HepG2 (cell line): ENCODE results near the gene C1QTNF6. TPM values are rescaled to one million over a fixed set of nuclear protein-coding genes. Genes with fewer than 3 reads are reported as not detected.

Experiments used
- CHCHD3 ChIP-seq: sonication (generic); formaldehyde crosslinking; IDR thresholded peaks from 2 replicates; pipeline ENCODE4 v1.8.0; 2022; ENCODE audit warnings: mild to moderate bottlenecking, missing genetic modification reagents, moderate library complexity
- DRAP1 ChIP-seq: IDR thresholded peaks from 2 replicates; pipeline ENCODE4 v1.6.1; 2016; ENCODE audit warnings: missing genetic modification reagents, missing compliant biosample characterization
- HIVEP1 ChIP-seq: sonication (generic); formaldehyde crosslinking; IDR thresholded peaks from 2 replicates; pipeline ENCODE4 v1.4.0; 2020; ENCODE audit warnings: mild to moderate bottlenecking, missing genetic modification reagents
- JUN ChIP-seq: sonication (generic); formaldehyde crosslinking; IDR thresholded peaks from 2 replicates; pipeline ENCODE4 v1.4.0; 2020; ENCODE audit warnings: mild to moderate bottlenecking, missing genetic modification reagents
- KDM4B ChIP-seq: sonication (generic); formaldehyde crosslinking; IDR thresholded peaks from 2 replicates; pipeline ENCODE4 v1.4.0; 2020; ENCODE audit warnings: missing genetic modification reagents
- KLF15 ChIP-seq: sonication (generic); formaldehyde crosslinking; IDR thresholded peaks from 2 replicates; pipeline ENCODE4 v1.8.1; 2023; ENCODE audit warnings: borderline replicate concordance, mild to moderate bottlenecking, inconsistent platforms, missing genetic modification reagents, mixed read lengths
- LCORL ChIP-seq, 2 experiments: fragments of 450-650 bp in 1 of 2; sonication (generic) in 1 of 2; formaldehyde crosslinking in 1 of 2; IDR thresholded peaks; 2 replicates each; pipeline versions ENCODE4 v1.5.0 to v1.6.1; 2017 to 2020; ENCODE audit warnings: antibody characterized with exemption in 1 of 2, missing genetic modification reagents in 1 of 2
- MXD1 ChIP-seq: sonication (generic); formaldehyde crosslinking; IDR thresholded peaks from 2 replicates; pipeline ENCODE4 v1.4.0; 2020; ENCODE audit warnings: mild to moderate bottlenecking, missing genetic modification reagents
- PAF1 ChIP-seq: IDR thresholded peaks from 2 replicates; pipeline ENCODE4 v1.6.1; 2016; ENCODE audit warnings: missing genetic modification reagents, missing compliant biosample characterization
- PAX8 ChIP-seq: sonication (generic); formaldehyde crosslinking; IDR thresholded peaks from 2 replicates; pipeline ENCODE4 v1.8.0; 2022; ENCODE audit warnings: mild to moderate bottlenecking, missing genetic modification reagents, borderline replicate concordance
- PBX3 ChIP-seq: sonication (generic); formaldehyde crosslinking; IDR thresholded peaks from 2 replicates; pipeline ENCODE4 v1.8.1; 2023; ENCODE audit warnings: missing genetic modification reagents, inconsistent platforms, borderline replicate concordance
- RELA ChIP-seq: sonication (generic); formaldehyde crosslinking; IDR thresholded peaks from 2 replicates; pipeline ENCODE4 v1.4.0; 2020; ENCODE audit warnings: missing genetic modification reagents
- RFX3 ChIP-seq: IDR thresholded peaks from 2 replicates; pipeline ENCODE4 v1.6.1; 2016; ENCODE audit warnings: missing biosample characterization, missing genetic modification reagents
- RXRB ChIP-seq: IDR thresholded peaks from 2 replicates; pipeline ENCODE4 v1.6.1; 2016; ENCODE audit warnings: borderline replicate concordance, missing genetic modification reagents, missing compliant biosample characterization
- SETDB1 ChIP-seq: sonication (generic); formaldehyde crosslinking; IDR thresholded peaks from 2 replicates; pipeline ENCODE4 v1.5.1; 2020; ENCODE audit warnings: missing genetic modification reagents, mild to moderate bottlenecking, borderline replicate concordance
- TRIM22 ChIP-seq: fragments of 450-650 bp; IDR thresholded peaks from 2 replicates; pipeline ENCODE4 v1.6.1; 2017
- ZBTB37 ChIP-seq: sonication (generic); formaldehyde crosslinking; IDR thresholded peaks from 2 replicates; pipeline ENCODE4 v1.4.0; 2020; ENCODE audit warnings: mild to moderate bottlenecking, missing genetic modification reagents
- ZNF235 ChIP-seq: sonication (generic); formaldehyde crosslinking; IDR thresholded peaks from 2 replicates; pipeline ENCODE4 v1.8.1; 2023; ENCODE audit warnings: mild to moderate bottlenecking, missing genetic modification reagents, borderline replicate concordance
- ZNF33B ChIP-seq: sonication (generic); formaldehyde crosslinking; IDR thresholded peaks from 2 replicates; pipeline ENCODE4 v1.5.1; 2020; ENCODE audit warnings: mild to moderate bottlenecking, missing genetic modification reagents
- ZNF343 ChIP-seq: sonication (generic); formaldehyde crosslinking; IDR thresholded peaks from 2 replicates; pipeline ENCODE4 v1.4.0; 2020; ENCODE audit warnings: mild to moderate bottlenecking, missing genetic modification reagents
- ZNF484 ChIP-seq: sonication (generic); formaldehyde crosslinking; IDR thresholded peaks from 2 replicates; pipeline ENCODE4 v1.5.1; 2020; ENCODE audit warnings: mild to moderate bottlenecking, low read depth, missing genetic modification reagents, borderline replicate concordance
- ZNF616 ChIP-seq: sonication (generic); formaldehyde crosslinking; IDR thresholded peaks from 2 replicates; pipeline ENCODE4 v1.5.0; 2020; ENCODE audit warnings: low read depth, mild to moderate bottlenecking, missing genetic modification reagents
- polyA plus RNA-seq, 8 experiments: library from polyadenylated mRNA; depleted of rRNA in 3 of 8; stranded (reverse) in 7 of 8; unstranded in 1 of 8; fragments of >200 nt; fragmentation: Illumina TruSeq in 4 of 8; extraction: Trizol in 4 of 8; gene quantifications; 2 replicates each; pipeline versions ENCODE4 v1.2.1 to v1.2.3, GENCODE V29; 2011 to 2016; ENCODE audit warnings: low read depth in 4 of 8, missing spikeins in 1 of 8, mixed read lengths in 1 of 8; ENCODE audit not compliant: insufficient read depth in 1 of 8
- total RNA-seq, 5 experiments: library from RNA; depleted of rRNA; stranded (reverse); fragments of >200 nt; fragmentation: Illumina TruSeq; extraction: Trizol; gene quantifications; 2 replicates each; pipeline ENCODE4 v1.2.3, GENCODE V29; 2016; ENCODE audit warnings: low read depth in 1 of 5

The C1QTNF6 gene
- total and polyA plus RNA-seq, 2 of the 13 experiments (the other 11 are each of a cell fraction or from before 2014, with no cell fraction given) = 2.7 to 6.9 TPM

GRCh38 chr22:37199103-37199759 lies 11.2 kb upstream of the C1QTNF6 start (continued):
- TF ChIP-seq PAX8 (CRISPR knock-in tag) (no peak), MXD1 (CRISPR knock-in tag) (peak; percentile 78), KLF15 (CRISPR knock-in tag) (no peak), RELA (CRISPR knock-in tag) (peak; percentile 17; the same call in 1 of the 2 replicates), PAF1 (CRISPR knock-in tag) (no peak), TRIM22 (no peak), ZNF235 (0 out of 2 replicates have a peak, but pooled peaks have one; percentile 8), LCORL (IDR thresholded peaks at IDR 0.05) (no peak), LCORL (CRISPR knock-in tag; IDR thresholded peaks at IDR 0.05) (no peak; the same call in 1 of the 2 replicates), SETDB1 (CRISPR knock-in tag) (no peak), CHCHD3 (0 out of 2 replicates have a peak, but pooled peaks have one; percentile 14), HIVEP1 (CRISPR knock-in tag) (0 out of 2 replicates have a peak, but pooled peaks have one; percentile 28), RXRB (no peak; the same call in 1 of the 2 replicates), PBX3 (CRISPR knock-in tag) (no peak), ZNF343 (CRISPR knock-in tag) (peak; percentile 72; the same call in 1 of the 2 replicates), ZBTB37 (CRISPR knock-in tag) (no peak), ZNF33B (CRISPR knock-in tag) (peak; percentile 24; the same call in 1 of the 2 replicates), JUN (CRISPR knock-in tag) (peak; percentile 40; the same call in 1 of the 2 replicates), KDM4B (CRISPR knock-in tag) (no peak), ZNF616 (CRISPR knock-in tag) (no peak), RFX3 (CRISPR knock-in tag) (no peak), DRAP1 (CRISPR knock-in tag) (peak; percentile 59; the same call in 1 of the 2 replicates), ZNF484 (CRISPR knock-in tag) (no peak)
